ENCODE measurements around the gene ARCN1. TPM values are rescaled to one million over a fixed set of nuclear protein-coding genes. Genes with fewer than 3 reads are reported as not detected.
A peak's percentile ranks its signal among the peaks of the same experiment; 100 is the strongest.
"Not testable (repeated sequence)": the region's sequence is repeated elsewhere in the genome, so short reads cannot be mapped to it uniquely, and the experiment has no call there.

Gene ARCN1
- total RNA-seq, 1 donor from 2014 or later, result 128 TPM

DNA sequence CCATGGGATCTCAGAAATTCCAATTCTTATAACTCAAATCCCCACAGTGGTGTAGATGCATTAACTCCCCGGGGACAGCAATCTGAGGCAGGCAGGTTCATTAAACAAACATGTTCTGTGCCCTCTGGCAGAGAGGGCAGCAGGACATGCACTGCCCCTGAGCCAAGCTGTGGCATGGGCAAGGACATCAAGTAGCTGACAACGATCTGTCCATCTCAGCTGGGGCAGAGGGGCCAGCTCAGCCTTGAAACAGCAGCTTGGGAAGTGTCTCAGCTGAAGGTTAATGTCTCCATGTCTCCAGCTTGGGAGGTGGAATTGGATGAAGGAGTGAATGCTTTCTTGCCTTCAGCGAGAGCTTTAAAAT, 27.6 kb upstream of the ARCN1 start:
- DNase-seq, result no peak

- DNase-seq, result no peak
These were observed 26.7 kb upstream of the ARCN1 start for GRCh38 chr11:118545533-118545932.

GRCh38 chr11:118547132-118547531, 25.1 kb upstream of the ARCN1 start:
- no peak for DNase-seq

DNA sequence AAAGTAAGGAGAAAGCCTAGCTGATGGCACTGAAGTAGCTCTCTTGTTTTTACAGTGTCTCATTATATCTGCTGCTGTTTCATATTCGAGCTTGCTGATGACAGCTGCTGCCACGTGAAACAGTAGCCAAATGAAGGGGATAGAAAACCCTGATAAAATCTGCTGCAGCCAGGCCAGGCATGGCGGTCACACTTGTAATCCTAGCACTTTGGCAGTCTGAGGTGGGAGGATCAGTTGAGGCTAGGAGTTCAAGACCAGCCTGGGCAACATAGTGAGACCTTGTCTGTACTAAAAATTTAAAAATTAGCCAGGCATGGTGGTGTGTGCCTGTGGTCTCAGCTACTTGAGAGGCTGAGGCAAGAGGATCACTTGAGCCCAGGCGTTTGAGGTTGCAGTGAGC, 19.9 kb upstream of the ARCN1 start:
- DNase-seq, result no peak

DNA sequence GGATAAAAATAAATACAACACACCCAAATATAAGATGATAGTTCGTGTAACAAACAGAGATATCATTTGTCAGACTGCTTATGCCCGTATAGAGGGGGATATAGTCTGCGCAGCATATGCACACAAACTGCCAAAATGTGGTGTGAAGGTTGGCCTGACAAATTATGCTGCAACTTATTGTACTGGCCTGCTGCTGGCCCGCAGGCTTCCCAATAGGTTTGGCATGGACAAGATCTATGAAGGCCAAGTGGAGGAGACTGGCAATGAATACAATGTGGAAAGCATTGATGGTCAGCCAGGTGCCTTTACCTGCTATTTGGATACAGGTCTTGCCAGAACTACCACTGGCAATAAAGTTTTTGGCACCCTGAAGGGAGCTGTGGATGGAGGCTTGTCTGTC, 11.4 kb upstream of the ARCN1 start:
- no peak for DNase-seq

GRCh38 chr11:118565051-118565450, 7.2 kb upstream of the ARCN1 start:
- DNase-seq, result peak; percentile 45

- DNase-seq, result no peak
These were observed 2.5 kb upstream of the ARCN1 start for GRCh38 chr11:118569670-118570069.

- no peak for DNase-seq
These were observed 1.4 kb upstream of the ARCN1 start for GRCh38 chr11:118570787-118571186.

DNA sequence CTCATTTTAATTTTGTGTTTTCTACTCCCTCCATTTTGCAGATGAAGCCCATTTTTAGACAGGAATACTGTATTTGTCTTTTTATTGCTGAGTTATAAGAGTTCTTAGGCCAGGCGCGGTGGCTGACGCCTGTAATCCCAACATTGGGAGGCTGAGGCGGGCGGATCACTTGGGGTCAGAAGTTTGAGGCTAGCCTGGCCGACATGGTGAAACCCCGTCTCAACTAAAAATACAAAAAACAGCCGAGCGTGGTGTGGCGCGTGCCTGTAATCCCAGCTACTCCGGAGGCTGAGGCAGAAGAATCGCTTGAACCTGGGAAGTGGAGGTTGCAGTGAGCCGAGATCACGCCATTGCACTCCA, 528 bp upstream of the ARCN1 start:
- peak; percentile 33 for DNase-seq

DNA sequence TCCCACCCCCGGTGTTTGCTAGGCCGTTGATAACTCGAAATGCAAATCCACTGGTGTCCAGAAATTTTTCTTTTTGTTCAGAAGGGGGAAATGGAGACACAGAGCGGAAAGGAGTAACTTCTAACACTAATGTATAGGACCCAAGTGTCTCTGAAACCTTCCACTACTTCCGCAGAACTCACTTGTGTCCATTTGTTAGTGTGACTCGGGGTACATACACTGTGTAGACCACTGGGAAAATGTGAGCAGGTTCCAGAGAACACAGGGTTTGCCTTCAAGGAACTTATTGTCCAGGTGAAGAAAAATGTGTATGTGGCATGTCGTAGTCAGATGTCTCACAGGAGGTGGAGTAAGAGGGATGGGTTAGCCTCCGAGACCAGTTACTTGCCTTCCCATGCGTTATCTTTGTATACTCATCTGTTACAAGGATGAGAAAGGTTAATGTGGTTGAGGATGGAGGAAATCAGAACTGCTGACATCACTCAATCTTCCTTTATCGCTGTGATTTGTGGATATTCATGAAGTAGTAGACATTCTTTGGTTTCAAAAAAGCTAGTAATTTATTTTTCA, 857 bp downstream of the ARCN1 start:
- DNase-seq, result peak; percentile 57

- no peak for DNase-seq
These were observed 2.4 kb downstream of the ARCN1 start for GRCh38 chr11:118574636-118575035.

DNA sequence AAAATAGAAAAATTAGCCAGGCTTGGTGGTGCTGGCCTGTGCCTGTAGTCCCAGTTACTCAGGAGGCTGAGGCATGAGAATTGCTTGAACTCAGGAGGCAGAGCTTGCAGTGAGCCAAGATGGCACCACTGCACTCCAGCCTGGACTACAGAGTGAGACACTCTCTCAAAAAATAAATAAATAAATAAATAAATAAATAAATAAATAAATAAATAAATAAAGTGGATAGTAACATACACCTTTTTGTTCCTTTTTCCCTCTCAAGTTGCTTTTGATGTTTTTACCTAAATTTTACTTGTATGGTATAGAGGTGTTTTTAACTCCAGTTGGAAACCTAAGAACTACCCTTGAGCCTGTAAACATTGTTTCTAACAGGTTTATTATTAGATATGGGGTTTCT, 5.8 kb downstream of the ARCN1 start:
- DNase-seq, result not testable (repeated sequence)

- no peak for DNase-seq
These were observed 8.8 kb downstream of the ARCN1 start for GRCh38 chr11:118581057-118581456.

DNA sequence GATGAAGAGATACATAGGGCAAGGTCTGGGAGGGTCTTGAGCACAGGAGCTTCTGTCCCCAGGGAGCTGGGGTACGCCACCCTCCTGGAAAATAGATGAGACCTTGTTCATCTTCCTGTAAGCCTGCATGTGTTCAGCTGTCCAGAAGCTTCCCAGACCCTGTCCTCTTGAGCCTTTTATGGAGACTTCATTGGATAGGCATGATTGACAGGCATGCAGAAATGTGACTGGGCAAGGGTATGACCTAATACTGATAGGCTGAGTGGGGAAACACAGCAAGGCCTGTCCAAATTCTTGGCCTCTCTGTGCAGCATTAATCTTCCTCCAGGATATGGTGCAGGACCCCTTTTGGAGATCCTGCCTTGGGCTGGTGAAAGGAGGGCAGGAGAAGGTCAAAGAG, 15.7 kb downstream of the ARCN1 start:
- DNase-seq, result no peak

- no peak for DNase-seq
These were observed 20.6 kb downstream of the ARCN1 start for GRCh38 chr11:118592616-118593367.

- peak; percentile 74 for DNase-seq
These were observed 22.8 kb downstream of the ARCN1 start for GRCh38 chr11:118594984-118595383.

- no peak for DNase-seq
These were observed 24.3 kb downstream of the ARCN1 start for GRCh38 chr11:118596224-118597146.

DNA sequence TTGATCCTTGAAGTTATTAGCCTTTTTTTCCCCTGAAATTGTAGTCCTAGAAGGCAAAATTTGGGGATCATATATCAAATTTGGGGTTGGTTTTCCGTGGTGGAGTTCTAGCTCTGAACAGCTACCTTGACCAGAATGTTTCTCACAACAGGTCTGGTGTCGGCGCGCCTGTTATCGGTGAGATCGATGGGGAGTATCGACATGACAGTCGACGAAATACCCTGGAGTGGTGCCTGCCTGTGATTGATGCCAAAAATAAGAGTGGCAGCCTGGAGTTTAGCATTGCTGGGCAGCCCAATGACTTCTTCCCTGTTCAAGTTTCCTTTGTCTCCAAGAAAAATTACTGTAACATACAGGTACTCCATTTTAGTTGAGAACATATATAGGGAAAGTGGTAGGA, 25.3 kb downstream of the ARCN1 start:
- no peak for DNase-seq

DNA sequence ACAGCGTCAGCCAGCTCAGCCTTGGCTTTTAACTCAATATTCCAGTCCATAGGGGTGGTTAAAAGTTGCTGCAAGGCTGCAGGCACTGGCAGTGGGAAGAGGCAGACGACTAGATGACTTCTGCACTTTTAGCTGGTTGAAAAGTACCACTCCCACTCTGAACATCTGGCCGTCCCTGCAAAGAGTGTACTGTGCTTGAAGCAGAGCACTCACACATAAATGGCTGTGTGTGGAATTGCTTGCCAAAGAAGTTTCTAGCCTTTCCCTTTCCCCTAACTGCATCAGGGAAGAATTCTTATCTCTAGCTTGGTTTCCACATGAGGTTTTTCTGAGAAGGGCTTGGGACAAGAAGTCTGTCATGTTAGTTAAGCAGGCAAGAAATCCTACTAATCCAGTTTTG, 30.1 kb downstream of the ARCN1 start:
- no peak for DNase-seq

- not testable (repeated sequence) for DNase-seq
These were observed 31.5 kb downstream of the ARCN1 start for GRCh38 chr11:118603709-118604108.

DNA sequence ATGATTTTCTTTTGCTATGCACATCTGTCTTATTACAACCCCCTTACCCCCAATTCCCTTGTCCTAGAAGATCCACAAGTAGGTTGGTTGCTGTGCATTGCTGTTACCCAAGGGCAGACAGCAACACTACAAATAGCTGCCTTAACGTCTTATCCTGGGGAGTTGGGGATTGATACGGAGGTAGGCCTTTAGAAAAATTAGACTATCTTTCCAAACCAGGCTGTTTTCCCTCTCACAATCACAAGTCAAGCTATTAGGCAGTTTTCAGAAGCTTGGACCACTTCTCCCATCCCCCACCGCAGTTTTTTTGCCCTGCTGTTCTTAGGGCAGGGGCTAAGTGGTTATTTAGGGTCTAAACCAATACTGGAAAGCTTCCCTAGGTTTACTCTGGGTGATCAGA, 32.4 kb downstream of the ARCN1 start:
- no peak for DNase-seq

GRCh38 chr11:118605116-118605867, 33.1 kb downstream of the ARCN1 start:
- DNase-seq, result peak; percentile 97
